ENCODE results near the gene TMX3.

TMX3 gene

GRCh38 chr18:68721681-68722583, 7.0 kb upstream of the TMX3 start:
- DNase-seq (ENCODE audit: low spot score) = peak; percentile 35
- TF ChIP-seq, protein P1, sequence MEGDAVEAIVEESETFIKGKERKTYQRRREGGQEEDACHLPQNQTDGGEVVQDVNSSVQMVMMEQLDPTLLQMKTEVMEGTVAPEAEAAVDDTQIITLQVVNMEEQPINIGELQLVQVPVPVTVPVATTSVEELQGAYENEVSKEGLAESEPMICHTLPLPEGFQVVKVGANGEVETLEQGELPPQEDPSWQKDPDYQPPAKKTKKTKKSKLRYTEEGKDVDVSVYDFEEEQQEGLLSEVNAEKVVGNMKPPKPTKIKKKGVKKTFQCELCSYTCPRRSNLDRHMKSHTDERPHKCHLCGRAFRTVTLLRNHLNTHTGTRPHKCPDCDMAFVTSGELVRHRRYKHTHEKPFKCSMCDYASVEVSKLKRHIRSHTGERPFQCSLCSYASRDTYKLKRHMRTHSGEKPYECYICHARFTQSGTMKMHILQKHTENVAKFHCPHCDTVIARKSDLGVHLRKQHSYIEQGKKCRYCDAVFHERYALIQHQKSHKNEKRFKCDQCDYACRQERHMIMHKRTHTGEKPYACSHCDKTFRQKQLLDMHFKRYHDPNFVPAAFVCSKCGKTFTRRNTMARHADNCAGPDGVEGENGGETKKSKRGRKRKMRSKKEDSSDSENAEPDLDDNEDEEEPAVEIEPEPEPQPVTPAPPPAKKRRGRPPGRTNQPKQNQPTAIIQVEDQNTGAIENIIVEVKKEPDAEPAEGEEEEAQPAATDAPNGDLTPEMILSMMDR (IDR thresholded peaks at IDR 0.05; ENCODE audit: borderline replicate concordance, control extremely low read depth, extremely low read depth, insufficient read depth, missing control alignments) = no peak
- in situ Hi-C loops (cut with MboI; ENCODE audit: low sequenced_read_pairs, unreplicated experiment) = no loop called here

- TF ChIP-seq, protein P1 (IDR thresholded peaks at IDR 0.05; ENCODE audit: borderline replicate concordance, control extremely low read depth, extremely low read depth, insufficient read depth, missing control alignments) = no peak
- in situ Hi-C loops (cut with MboI; ENCODE audit: low sequenced_read_pairs, unreplicated experiment) = no loop called here
- DNase-seq (ENCODE audit: low spot score) = no peak
Observed at GRCh38 chr18:68714366-68714711, 569 bp downstream of the TMX3 start.

- TF ChIP-seq, protein P1 (IDR thresholded peaks at IDR 0.05; ENCODE audit: borderline replicate concordance, control extremely low read depth, extremely low read depth, insufficient read depth, missing control alignments) = no peak
- in situ Hi-C loops (cut with MboI; ENCODE audit: low sequenced_read_pairs, unreplicated experiment) = no loop called here
Observed at GRCh38 chr18:68713796-68714195, 1.1 kb downstream of the TMX3 start.

GRCh38 chr18:68713131-68713530, 1.8 kb downstream of the TMX3 start:
- DNase-seq (ENCODE audit: low spot score) = no peak
- TF ChIP-seq, protein P1 (IDR thresholded peaks at IDR 0.05; ENCODE audit: borderline replicate concordance, control extremely low read depth, extremely low read depth, insufficient read depth, missing control alignments) = no peak
- in situ Hi-C loops (cut with MboI; ENCODE audit: low sequenced_read_pairs, unreplicated experiment) = no loop called here

More at GRCh38 chr18:68713796-68714195, 1.1 kb downstream of the TMX3 start:
- DNase-seq (ENCODE audit: low spot score) = no peak

- in situ Hi-C loops (cut with MboI; ENCODE audit: low sequenced_read_pairs, unreplicated experiment) = no loop called here
- no peak for DNase-seq (ENCODE audit: low spot score)
- TF ChIP-seq, protein P1 (IDR thresholded peaks at IDR 0.05; ENCODE audit: borderline replicate concordance, control extremely low read depth, extremely low read depth, insufficient read depth, missing control alignments) = no peak
Observed at GRCh38 chr18:68707646-68708045, 7.3 kb downstream of the TMX3 start.

- in situ Hi-C loops (cut with MboI; ENCODE audit: low sequenced_read_pairs, unreplicated experiment) = no loop called here
- TF ChIP-seq, protein P1 (IDR thresholded peaks at IDR 0.05; ENCODE audit: borderline replicate concordance, control extremely low read depth, extremely low read depth, insufficient read depth, missing control alignments) = no peak
- no peak for DNase-seq (ENCODE audit: low spot score)
Observed at GRCh38 chr18:68705119-68705518, 9.8 kb downstream of the TMX3 start.
